ENCODE results near the gene RIMBP2. TPM values are rescaled to one million over a fixed set of nuclear protein-coding genes. Genes with fewer than 3 reads are reported as not detected.

Gene RIMBP2
- total RNA-seq, 1 experiment from 2014 or later: not detected

- H3K27me3 Mint-ChIP-seq (ENCODE audit: insufficient read depth, unreplicated experiment): peaks cover 26% of the 10 kb centered on the region
- H3K27me3 ChIP-seq (replicated peaks; ENCODE audit: control insufficient read depth, insufficient read depth, low read length): no peaks in the 10 kb centered on the region
- H3K4me1 ChIP-seq: no peaks in the 10 kb centered on the region
- no peak for TF ChIP-seq CTCF (IDR thresholded peaks at IDR 0.05; ENCODE audit: insufficient read depth in 1 of 2, low read depth in 1 of 2, low read length in 1 of 2, severe bottlenecking in 1 of 2, unreplicated experiment in 1 of 2)
- no peaks in the 10 kb centered on the region for H3K9me3 ChIP-seq
- ChIA-PET CTCF (no interaction called here), POLR2A (no interaction called here)
- intact Hi-C loops (cut with micrococcal nuclease; ENCODE audit: unreplicated experiment): no loop called here
- no peak overlapping the region for H3K27ac Mint-ChIP-seq (ENCODE audit: unreplicated experiment)
- H3K36me3 ChIP-seq (ENCODE audit: control insufficient read depth, insufficient read depth, low read length): no peaks in the 10 kb centered on the region
- H3K4me1 Mint-ChIP-seq (ENCODE audit: low read depth, unreplicated experiment): no peaks in the 10 kb centered on the region
- no peaks in the 10 kb centered on the region for H3K9me3 Mint-ChIP-seq (ENCODE audit: unreplicated experiment)
- no TSS peak for BruUV-seq (replicated peaks)
- no peak overlapping the region for H3K4me3 ChIP-seq (ENCODE audit: low read depth, low read length)
- no peak overlapping the region for H3K4me3 Mint-ChIP-seq (ENCODE audit: unreplicated experiment)
- H3K36me3 Mint-ChIP-seq (ENCODE audit: insufficient read depth, unreplicated experiment): no peaks in the 10 kb centered on the region
- no peak for DNase-seq
These were observed 266.8 kb downstream of the RIMBP2 start for GRCh38 chr12:130449291-130449690.

GRCh38 chr12:130448044-130448821, 267.9 kb downstream of the RIMBP2 start:
- H3K27me3 ChIP-seq (replicated peaks; ENCODE audit: control insufficient read depth, insufficient read depth, low read length): no peaks in the 10 kb centered on the region
- no TSS peak for BruUV-seq (replicated peaks)
- Mint-ChIP-seq H3K4me1 (ENCODE audit: low read depth, unreplicated experiment) (no peaks in the 10 kb centered on the region), H3K9me3 (ENCODE audit: unreplicated experiment) (no peaks in the 10 kb centered on the region), H3K4me3 (ENCODE audit: unreplicated experiment) (no peak overlapping the region), H3K36me3 (ENCODE audit: insufficient read depth, unreplicated experiment) (no peaks in the 10 kb centered on the region), H3K27ac (ENCODE audit: unreplicated experiment) (no peak overlapping the region), H3K27me3 (ENCODE audit: insufficient read depth, unreplicated experiment) (peaks cover 22% of the 10 kb centered on the region)
- no peak overlapping the region for H3K4me3 ChIP-seq (ENCODE audit: low read depth, low read length)
- ChIA-PET POLR2A (no interaction called here), CTCF (no interaction called here)
- no peak for DNase-seq
- no peak for TF ChIP-seq CTCF (IDR thresholded peaks at IDR 0.05; ENCODE audit: insufficient read depth in 1 of 2, low read depth in 1 of 2, low read length in 1 of 2, severe bottlenecking in 1 of 2, unreplicated experiment in 1 of 2)
- H3K4me1 ChIP-seq: no peaks in the 10 kb centered on the region
- H3K36me3 ChIP-seq (ENCODE audit: control insufficient read depth, insufficient read depth, low read length): no peaks in the 10 kb centered on the region
- H3K9me3 ChIP-seq: no peaks in the 10 kb centered on the region
- intact Hi-C loops (cut with micrococcal nuclease; ENCODE audit: unreplicated experiment): no loop called here

- no peak overlapping the region for H3K4me3 Mint-ChIP-seq (ENCODE audit: unreplicated experiment)
- H3K36me3 Mint-ChIP-seq (ENCODE audit: insufficient read depth, unreplicated experiment): no peaks in the 10 kb centered on the region
- no peak overlapping the region for H3K4me3 ChIP-seq (ENCODE audit: low read depth, low read length)
- TF ChIP-seq CTCF (IDR thresholded peaks at IDR 0.05; ENCODE audit: insufficient read depth in 1 of 2, low read depth in 1 of 2, low read length in 1 of 2, severe bottlenecking in 1 of 2, unreplicated experiment in 1 of 2): no peak
- H3K36me3 ChIP-seq (ENCODE audit: control insufficient read depth, insufficient read depth, low read length): no peaks in the 10 kb centered on the region
- BruUV-seq (replicated peaks): no TSS peak
- no peak for DNase-seq
- H3K9me3 Mint-ChIP-seq (ENCODE audit: unreplicated experiment): peaks cover 6% of the 10 kb centered on the region
- intact Hi-C loops (cut with micrococcal nuclease; ENCODE audit: unreplicated experiment): no loop called here
- H3K4me1 Mint-ChIP-seq (ENCODE audit: low read depth, unreplicated experiment): no peaks in the 10 kb centered on the region
- CTCF ChIA-PET: no interaction called here
- H3K4me1 ChIP-seq: no peaks in the 10 kb centered on the region
- no peaks in the 10 kb centered on the region for H3K27me3 ChIP-seq (replicated peaks; ENCODE audit: control insufficient read depth, insufficient read depth, low read length)
- H3K9me3 ChIP-seq: no peaks in the 10 kb centered on the region
- H3K27ac Mint-ChIP-seq (ENCODE audit: unreplicated experiment): no peak overlapping the region
- POLR2A ChIA-PET: no interaction called here
- peaks cover 22% of the 10 kb centered on the region for H3K27me3 Mint-ChIP-seq (ENCODE audit: insufficient read depth, unreplicated experiment)
These were observed 268.5 kb downstream of the RIMBP2 start for GRCh38 chr12:130447655-130447965.

Measured in Caco-2 (cell line).